ENCODE data around the gene UBAC2.
"Not testable (repeated sequence)": the region's sequence is repeated elsewhere in the genome, so short reads cannot be mapped to it uniquely, and the experiment has no call there.

UBAC2 gene

DNA sequence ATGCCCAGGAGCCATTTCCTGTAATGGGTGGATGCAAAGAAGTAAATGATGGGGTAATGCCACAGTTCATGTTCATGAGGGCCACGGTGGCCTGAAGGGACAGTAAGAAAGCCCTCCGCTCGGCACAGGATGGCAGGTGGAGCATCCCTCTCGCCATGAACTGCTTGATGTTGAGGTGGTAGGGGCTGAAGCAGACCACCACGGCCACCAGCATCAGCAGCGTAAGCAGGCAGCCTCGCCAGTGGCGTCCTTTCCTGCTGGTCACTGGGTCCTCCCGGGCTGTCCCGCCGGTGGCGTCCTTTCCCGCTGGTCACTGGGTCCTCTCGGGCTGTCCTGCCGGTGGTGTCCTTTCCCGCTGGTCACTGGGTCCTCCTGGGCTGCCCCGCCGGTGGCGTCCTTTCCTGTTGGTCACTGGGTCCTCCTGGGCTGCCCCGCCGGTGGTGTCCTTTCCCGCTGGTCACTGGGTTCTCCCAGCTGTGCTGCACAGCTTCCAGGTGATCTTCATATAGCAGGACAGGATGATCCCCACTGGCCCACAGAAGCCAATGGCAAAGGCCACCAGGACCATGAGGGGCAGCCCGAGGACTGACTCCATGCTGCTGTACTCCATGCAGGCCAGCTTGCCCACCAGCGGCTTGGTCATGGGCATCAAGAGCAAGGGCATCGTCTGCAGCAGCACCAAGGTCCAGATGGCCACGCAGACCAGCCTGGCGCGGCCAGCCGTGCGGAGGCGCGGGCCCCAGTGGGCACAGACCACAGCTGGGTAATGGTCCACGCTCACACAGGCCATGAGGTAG is 207.4 kb downstream of the UBAC2 start:
- H3K4me1 ChIP-seq (ENCODE audit: insufficient read depth, low read length): no peaks in the 10 kb centered on the region
- no peak overlapping the region for H2AFZ ChIP-seq (ENCODE audit: low read depth, low read length)
- H3K27me3 ChIP-seq (ENCODE audit: insufficient read depth, low read length, poor library complexity): no peaks in the 10 kb centered on the region
- TF ChIP-seq CTCF (IDR thresholded peaks at IDR 0.05; ENCODE audit: borderline replicate concordance, extremely low read depth, low read length, poor library complexity, severe bottlenecking) (no peak), EZH2 (IDR thresholded peaks at IDR 0.05; ENCODE audit: borderline replicate concordance, low read depth, low read length, severe bottlenecking) (no peak)
- no peak overlapping the region for H3K4me3 ChIP-seq (ENCODE audit: low read depth in 1 of 2, low read length in 2 of 2)
- H3K79me2 ChIP-seq (ENCODE audit: insufficient read depth, low read length): no peaks in the 10 kb centered on the region
- H4K20me1 ChIP-seq (ENCODE audit: insufficient read depth, low read length): no peaks in the 10 kb centered on the region
- H3K27ac ChIP-seq (ENCODE audit: low read length): no peak overlapping the region
- no peak overlapping the region for H3K4me2 ChIP-seq (ENCODE audit: insufficient read depth, low read length)
- DNase-seq (no peak), ATAC-seq (ENCODE audit: insufficient read depth, low read depth) (no peak)
- H3K9ac ChIP-seq (ENCODE audit: low read depth, low read length): no peak overlapping the region
- no peaks in the 10 kb centered on the region for H3K36me3 ChIP-seq (ENCODE audit: insufficient read depth, low read length)
- H3K9me3 ChIP-seq (ENCODE audit: insufficient read depth, low read length, severe bottlenecking): no peaks in the 10 kb centered on the region

GRCh38 chr13:99408703-99409000 is 208.0 kb downstream of the UBAC2 start:
- no peak overlapping the region for H3K4me2 ChIP-seq (ENCODE audit: insufficient read depth, low read length)
- TF ChIP-seq CTCF (IDR thresholded peaks at IDR 0.05; ENCODE audit: borderline replicate concordance, extremely low read depth, low read length, poor library complexity, severe bottlenecking): no peak
- no peak for TF ChIP-seq EZH2 (IDR thresholded peaks at IDR 0.05; ENCODE audit: borderline replicate concordance, low read depth, low read length, severe bottlenecking)

GRCh38 chr13:99409461-99410083 is 208.9 kb downstream of the UBAC2 start:
- H3K4me3 ChIP-seq (ENCODE audit: low read depth in 1 of 2, low read length in 2 of 2); H4K20me1 ChIP-seq (ENCODE audit: insufficient read depth, low read length); H3K9me3 ChIP-seq (ENCODE audit: insufficient read depth, low read length, severe bottlenecking); H3K36me3 ChIP-seq (ENCODE audit: insufficient read depth, low read length); DNase-seq; ATAC-seq (ENCODE audit: insufficient read depth, low read depth); H3K4me1 ChIP-seq (ENCODE audit: insufficient read depth, low read length); H3K27ac ChIP-seq (ENCODE audit: low read length); H3K79me2 ChIP-seq (ENCODE audit: insufficient read depth, low read length); H3K4me2 ChIP-seq (ENCODE audit: insufficient read depth, low read length); H3K27me3 ChIP-seq (ENCODE audit: insufficient read depth, low read length, poor library complexity); H2AFZ ChIP-seq (ENCODE audit: low read depth, low read length); H3K9ac ChIP-seq (ENCODE audit: low read depth, low read length): not testable (repeated sequence)

More at GRCh38 chr13:99408703-99409000, 208.0 kb downstream of the UBAC2 start:
- no peak overlapping the region for H3K4me3 ChIP-seq (ENCODE audit: low read depth in 1 of 2, low read length in 2 of 2)
- H3K36me3 ChIP-seq (ENCODE audit: insufficient read depth, low read length): no peaks in the 10 kb centered on the region
- H3K4me1 ChIP-seq (ENCODE audit: insufficient read depth, low read length): no peaks in the 10 kb centered on the region
- H3K9me3 ChIP-seq (ENCODE audit: insufficient read depth, low read length, severe bottlenecking): no peaks in the 10 kb centered on the region
- H3K9ac ChIP-seq (ENCODE audit: low read depth, low read length): no peak overlapping the region
- H3K27me3 ChIP-seq (ENCODE audit: insufficient read depth, low read length, poor library complexity): no peaks in the 10 kb centered on the region
- DNase-seq (no peak), ATAC-seq (ENCODE audit: insufficient read depth, low read depth) (no peak)
- H2AFZ ChIP-seq (ENCODE audit: low read depth, low read length): no peak overlapping the region
- H3K27ac ChIP-seq (ENCODE audit: low read length): no peak overlapping the region
- H4K20me1 ChIP-seq (ENCODE audit: insufficient read depth, low read length): no peaks in the 10 kb centered on the region
- H3K79me2 ChIP-seq (ENCODE audit: insufficient read depth, low read length): no peaks in the 10 kb centered on the region

- H2AFZ ChIP-seq (ENCODE audit: low read depth, low read length); H3K4me2 ChIP-seq (ENCODE audit: insufficient read depth, low read length): not testable (repeated sequence)
Observed at GRCh38 chr13:99410646-99411475, 210.2 kb downstream of the UBAC2 start.

More at GRCh38 chr13:99410646-99411475, 210.2 kb downstream of the UBAC2 start:
- ATAC-seq (ENCODE audit: insufficient read depth, low read depth); H3K9ac ChIP-seq (ENCODE audit: low read depth, low read length); H3K79me2 ChIP-seq (ENCODE audit: insufficient read depth, low read length); H3K36me3 ChIP-seq (ENCODE audit: insufficient read depth, low read length); H3K4me1 ChIP-seq (ENCODE audit: insufficient read depth, low read length); H3K9me3 ChIP-seq (ENCODE audit: insufficient read depth, low read length, severe bottlenecking); H3K4me3 ChIP-seq (ENCODE audit: low read depth in 1 of 2, low read length in 2 of 2); H3K27ac ChIP-seq (ENCODE audit: low read length); DNase-seq; H3K27me3 ChIP-seq (ENCODE audit: insufficient read depth, low read length, poor library complexity); H4K20me1 ChIP-seq (ENCODE audit: insufficient read depth, low read length): not testable (repeated sequence)

Measured in DND-41 (cell line).